Memory B cell (primary cell): Measurements from ENCODE around the gene WDR74.
A peak's percentile ranks its signal among the peaks of the same experiment; 100 is the strongest.
"Not testable (repeated sequence)": the region's sequence is repeated elsewhere in the genome, so short reads cannot be mapped to it uniquely, and the experiment has no call there.

Experiments used
- ATAC-seq: fragments of 150-1000 bp; cut with Tn5 transposase; 2 replicates; pipeline ENCODE4 v1.10.0; 2021; ENCODE audit warnings: low read depth, mild to moderate bottlenecking, moderate library complexity
- DNase-seq, 2 donors: peaks; one replicate each; pipeline ENCODE4 v3.0.0; 2022; ENCODE audit warnings: low spot score in 2 of 2
- H3K27ac Mint-ChIP-seq: one replicate; pipeline ENCODE4 v1.8.0; 2022; ENCODE audit warnings: mild to moderate bottlenecking, moderate library complexity, mixed read lengths
- H3K27me3 Mint-ChIP-seq: one replicate; pipeline ENCODE4 v1.8.0; 2022; ENCODE audit warnings: mixed read lengths
- H3K36me3 Mint-ChIP-seq: one replicate; pipeline ENCODE4 v1.8.0; 2022; ENCODE audit warnings: mild to moderate bottlenecking, mixed read lengths
- H3K4me1 Mint-ChIP-seq: one replicate; pipeline ENCODE4 v1.8.0; 2022; ENCODE audit warnings: mixed read lengths
- H3K4me3 Mint-ChIP-seq: one replicate; pipeline ENCODE4 v1.8.0; 2022; ENCODE audit warnings: mild to moderate bottlenecking, moderate library complexity, mixed read lengths
- H3K9me3 Mint-ChIP-seq: one replicate; pipeline ENCODE4 v1.8.0; 2022; ENCODE audit warnings: mixed read lengths

WDR74 gene

DNA sequence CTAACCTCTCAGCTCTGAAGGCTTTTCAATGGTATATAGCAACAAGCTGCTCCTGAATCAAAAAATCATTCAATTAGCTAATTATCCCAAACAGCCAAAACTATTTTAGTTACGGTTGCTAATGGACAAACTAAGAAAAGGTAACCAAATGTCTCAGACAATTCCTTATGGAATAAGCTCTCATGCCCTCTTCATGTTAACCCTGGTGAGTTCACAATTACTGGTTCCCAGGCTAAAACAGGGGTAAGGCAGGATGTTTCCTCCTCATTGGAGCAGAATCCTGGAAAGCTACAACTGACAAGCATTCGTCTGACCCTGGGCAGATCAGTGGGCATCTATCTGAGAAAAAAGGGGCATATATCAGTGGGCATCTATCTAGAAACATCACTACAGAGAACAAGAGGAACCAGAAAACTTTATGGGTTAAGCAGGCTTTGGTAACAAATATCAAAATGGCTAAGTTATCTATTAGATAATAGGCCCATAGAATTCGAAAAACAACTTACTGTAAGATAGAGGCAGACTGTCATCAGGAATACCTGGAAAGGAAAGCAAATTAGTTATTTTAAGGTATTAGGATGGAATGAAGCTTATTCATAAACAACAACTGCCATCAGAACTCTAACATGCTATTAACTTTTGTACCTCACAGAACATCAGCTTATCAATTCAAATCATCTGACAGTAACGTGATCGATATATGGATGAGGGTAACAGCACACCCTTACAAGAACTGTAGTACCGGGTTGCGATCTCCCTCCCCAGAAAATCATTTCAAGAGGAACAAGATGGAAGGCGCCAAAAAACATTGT lies 14.8 kb upstream of the WDR74 start:
- peaks cover 45% of the 10 kb centered on the region for H3K4me1 Mint-ChIP-seq
- peak overlapping the region; percentile 99 for H3K4me3 Mint-ChIP-seq
- no peak for DNase-seq
- H3K27ac Mint-ChIP-seq: peak overlapping the region; percentile 97
- no peaks in the 10 kb centered on the region for H3K9me3 Mint-ChIP-seq
- H3K36me3 Mint-ChIP-seq: peaks cover 23% of the 10 kb centered on the region
- H3K27me3 Mint-ChIP-seq: no peaks in the 10 kb centered on the region
- ATAC-seq: no peak

DNA sequence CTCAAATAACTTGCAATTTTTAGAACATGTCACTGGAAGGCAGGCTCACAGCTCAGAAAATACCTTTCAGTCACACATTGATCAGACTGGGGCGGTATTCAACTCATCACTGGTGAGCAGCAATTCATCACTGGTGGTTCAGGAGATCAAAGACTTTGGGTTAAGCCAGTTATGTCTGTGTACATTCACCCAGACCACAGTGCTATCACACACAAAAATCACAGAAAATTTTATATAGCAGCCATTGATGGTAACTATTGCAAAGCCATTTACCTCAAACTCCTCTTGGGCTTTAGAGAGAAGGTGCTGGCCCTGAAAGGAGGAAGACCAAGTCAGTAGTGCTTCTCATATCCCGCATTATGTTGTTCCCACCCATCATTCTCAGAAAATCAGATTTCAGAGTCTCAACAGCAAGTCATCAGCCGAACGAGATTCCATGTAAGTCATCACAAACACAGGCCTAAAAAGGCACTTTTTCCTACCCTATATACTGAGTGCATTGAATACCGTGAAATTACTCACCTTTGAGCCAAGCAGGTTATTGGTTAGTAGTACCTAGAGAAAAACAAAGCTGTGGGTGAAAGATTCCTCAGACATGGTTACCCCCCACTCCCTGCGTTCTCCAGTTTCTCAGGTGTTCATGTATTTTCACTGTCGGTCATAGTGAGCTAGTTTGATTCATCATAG lies 14.0 kb upstream of the WDR74 start:
- Mint-ChIP-seq H3K36me3 (peaks cover 23% of the 10 kb centered on the region), H3K4me1 (peaks cover 45% of the 10 kb centered on the region), H3K27me3 (no peaks in the 10 kb centered on the region)

DNA sequence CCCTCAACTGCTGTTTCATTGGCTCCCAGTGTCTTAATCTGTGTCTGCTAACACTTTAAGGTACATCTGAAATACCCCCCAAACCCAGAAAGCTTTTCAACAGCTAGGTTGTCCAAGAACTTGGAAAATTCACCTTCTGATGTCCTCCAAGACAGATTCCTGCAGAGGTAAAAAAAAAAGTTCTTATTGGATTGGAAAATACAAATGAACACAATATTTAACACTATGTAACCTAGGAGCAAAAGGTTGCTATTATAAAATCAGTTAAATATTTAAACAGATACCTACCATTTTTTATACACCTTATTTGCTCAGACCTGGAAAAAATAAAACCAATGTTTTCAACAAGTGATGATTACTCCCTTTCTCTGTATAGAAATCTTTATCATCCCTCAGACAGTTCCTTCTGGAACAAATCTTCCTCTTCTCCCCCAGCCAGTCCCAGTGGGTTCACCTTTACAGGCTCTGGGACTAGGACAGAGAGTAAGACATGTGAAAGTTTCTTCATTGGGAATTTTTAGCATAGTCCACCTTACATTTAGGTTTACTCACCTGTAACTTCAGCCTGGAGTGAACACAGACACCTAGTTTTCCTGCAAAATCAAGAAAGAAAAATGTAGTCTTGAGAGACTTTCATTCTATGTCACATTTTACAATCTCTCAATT lies 13.3 kb upstream of the WDR74 start:
- H3K36me3 Mint-ChIP-seq: peaks cover 23% of the 10 kb centered on the region
- no peaks in the 10 kb centered on the region for H3K27me3 Mint-ChIP-seq
- DNase-seq (no peak), ATAC-seq (no peak)
- H3K4me1 Mint-ChIP-seq: peaks cover 44% of the 10 kb centered on the region
- peak overlapping the region; percentile 24 for H3K4me3 Mint-ChIP-seq
- H3K27ac Mint-ChIP-seq: peak overlapping the region; percentile 97
- H3K9me3 Mint-ChIP-seq: no peaks in the 10 kb centered on the region

More for the DNA sequence above, 14.0 kb upstream of the WDR74 start:
- Mint-ChIP-seq H3K27ac (peak overlapping the region; percentile 97), H3K4me3 (peak overlapping the region; percentile 99), H3K9me3 (no peaks in the 10 kb centered on the region)
- DNase-seq (no peak), ATAC-seq (no peak)

DNA sequence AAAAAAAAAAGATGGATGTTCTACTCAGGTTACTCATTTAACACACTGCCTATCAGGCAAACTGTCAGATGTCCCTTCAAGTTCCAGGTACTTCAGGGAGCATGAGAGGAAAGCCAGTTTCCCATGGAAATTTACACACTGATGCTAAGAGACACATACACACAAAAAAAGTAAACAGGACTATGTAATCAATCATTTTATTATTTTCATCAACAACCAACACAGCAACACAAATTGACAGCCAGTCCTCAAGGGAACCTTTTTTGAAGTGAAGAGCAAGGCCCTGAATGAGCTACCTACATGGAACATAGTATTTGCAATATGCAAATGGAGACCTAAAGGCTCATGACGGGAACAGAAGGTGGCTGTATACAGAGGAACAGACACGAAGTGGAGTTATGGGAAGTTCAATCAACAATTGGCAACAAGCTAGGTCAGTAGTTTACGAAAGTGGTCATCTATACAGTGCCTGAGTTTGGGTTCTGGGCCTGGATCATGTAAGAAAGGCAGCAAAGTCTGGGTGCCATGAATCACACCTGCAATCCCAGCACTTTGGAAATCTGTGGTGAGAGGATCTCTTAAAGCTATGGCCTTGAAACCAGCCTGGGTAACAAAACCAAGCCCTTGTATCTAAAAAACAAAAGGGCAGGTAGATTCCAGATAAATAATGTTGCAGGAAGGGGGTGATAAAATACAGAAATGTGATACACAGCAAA lies 12.6 kb upstream of the WDR74 start:
- Mint-ChIP-seq H3K4me1 (peaks cover 39% of the 10 kb centered on the region), H3K9me3 (no peaks in the 10 kb centered on the region), H3K4me3 (peak overlapping the region; percentile 2), H3K27me3 (no peaks in the 10 kb centered on the region), H3K36me3 (peaks cover 23% of the 10 kb centered on the region), H3K27ac (peak overlapping the region; percentile 97)
- ATAC-seq: no peak
- DNase-seq: no peak

DNA sequence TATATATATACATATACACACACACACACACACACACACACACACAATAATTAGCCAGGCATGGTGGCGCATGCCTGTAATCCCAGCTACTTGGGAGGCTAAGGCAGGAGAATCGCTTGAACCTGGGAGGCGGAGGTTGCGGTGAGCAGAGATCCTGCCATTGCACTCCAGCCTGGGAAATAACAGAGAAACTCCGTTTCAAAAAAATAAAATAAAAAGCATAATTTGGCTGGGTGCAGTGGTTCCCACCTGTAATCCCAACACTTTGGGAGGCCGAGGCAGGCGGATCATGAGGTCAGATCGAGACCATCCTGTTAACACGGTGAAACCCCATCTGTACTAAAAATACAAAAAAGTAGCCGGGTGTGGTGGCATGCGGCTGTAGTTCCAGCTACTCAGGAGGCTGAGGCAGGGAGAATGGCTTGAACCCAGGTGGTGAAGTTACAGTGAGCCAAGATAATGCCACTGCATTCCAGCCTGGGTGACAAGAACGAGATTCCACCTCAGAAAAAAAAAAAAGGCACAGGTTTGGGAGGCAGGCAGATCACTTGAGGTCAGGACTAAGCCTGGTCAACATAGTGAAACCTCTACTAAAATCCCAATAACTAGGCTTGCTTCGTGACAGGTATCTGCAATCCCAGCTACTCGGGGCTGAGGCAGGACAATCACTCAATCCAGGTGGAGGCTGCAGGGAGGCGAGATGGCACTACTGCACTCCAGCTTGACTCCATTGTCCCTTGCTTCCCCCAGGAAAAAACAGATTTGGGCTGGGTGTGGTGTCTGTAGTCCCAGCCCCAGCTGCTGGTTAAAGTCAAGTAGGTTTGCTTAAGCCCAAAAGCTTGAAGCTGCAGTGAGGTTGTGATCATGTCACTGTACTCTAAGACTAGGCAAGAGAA lies 11.8 kb upstream of the WDR74 start:
- no peaks in the 10 kb centered on the region for H3K27me3 Mint-ChIP-seq
- H3K4me1 Mint-ChIP-seq: peaks cover 36% of the 10 kb centered on the region
- no peak for ATAC-seq
- H3K27ac Mint-ChIP-seq: peak overlapping the region; percentile 97
- peak overlapping the region; percentile 2 for H3K4me3 Mint-ChIP-seq
- DNase-seq: no peak
- H3K36me3 Mint-ChIP-seq: peaks cover 23% of the 10 kb centered on the region
- no peaks in the 10 kb centered on the region for H3K9me3 Mint-ChIP-seq

DNA sequence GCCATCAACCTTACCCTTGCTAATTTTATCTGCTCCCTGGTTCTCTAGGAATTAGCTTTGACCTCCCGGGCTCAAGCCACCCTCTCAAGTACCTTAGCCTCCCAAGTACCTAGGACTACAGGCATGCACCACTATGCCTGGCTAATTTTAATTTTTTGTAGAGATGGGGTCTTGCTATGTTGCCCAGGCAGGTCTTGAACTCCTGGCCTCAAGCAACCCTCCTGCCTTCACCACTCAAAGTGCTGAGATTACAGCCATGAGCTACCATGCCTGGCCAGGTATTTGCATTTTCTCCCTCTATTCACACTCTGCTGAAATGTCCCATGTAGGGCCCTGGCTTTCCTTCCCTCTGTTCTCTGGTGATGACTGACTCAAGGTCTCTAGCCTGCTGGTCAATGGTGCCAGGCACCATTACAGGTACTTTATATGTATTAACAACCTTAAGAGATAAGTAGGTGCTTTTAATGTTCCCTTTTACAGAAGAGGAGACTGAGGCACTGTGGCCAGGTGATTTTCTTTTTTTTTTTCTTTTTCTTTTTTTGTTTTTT lies 8.5 kb upstream of the WDR74 start:
- H3K27me3 Mint-ChIP-seq: no peaks in the 10 kb centered on the region

DNA sequence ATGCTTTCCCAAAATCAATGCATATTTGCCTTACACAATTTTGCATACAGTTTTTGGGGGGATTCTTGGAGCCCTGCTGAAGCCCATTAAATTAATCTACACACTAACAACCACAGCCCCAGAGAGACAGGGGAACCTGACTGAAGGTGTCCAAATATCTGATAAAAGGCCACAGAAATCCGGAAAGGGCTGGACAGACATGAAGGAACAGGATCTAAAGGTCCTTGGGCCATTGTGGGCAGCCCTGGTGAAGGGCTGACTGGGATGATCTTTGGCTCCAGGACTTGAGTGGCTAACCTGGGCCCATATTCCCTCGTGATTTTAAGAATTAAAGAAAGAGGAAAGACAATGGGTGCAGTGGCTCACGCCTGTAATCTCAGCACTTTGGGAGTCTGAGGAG lies 6.8 kb upstream of the WDR74 start:
- Mint-ChIP-seq H3K9me3 (no peaks in the 10 kb centered on the region), H3K4me1 (peaks cover 4% of the 10 kb centered on the region), H3K4me3 (no peak overlapping the region), H3K27me3 (no peaks in the 10 kb centered on the region), H3K27ac (no peak overlapping the region), H3K36me3 (no peaks in the 10 kb centered on the region)
- ATAC-seq (no peak), DNase-seq (no peak)

More for the DNA sequence above, 8.5 kb upstream of the WDR74 start:
- Mint-ChIP-seq H3K27ac (no peak overlapping the region), H3K4me1 (peaks cover 14% of the 10 kb centered on the region), H3K9me3 (no peaks in the 10 kb centered on the region), H3K36me3 (peaks cover 8% of the 10 kb centered on the region), H3K4me3 (no peak overlapping the region)
- ATAC-seq: no peak
- no peak for DNase-seq

DNA sequence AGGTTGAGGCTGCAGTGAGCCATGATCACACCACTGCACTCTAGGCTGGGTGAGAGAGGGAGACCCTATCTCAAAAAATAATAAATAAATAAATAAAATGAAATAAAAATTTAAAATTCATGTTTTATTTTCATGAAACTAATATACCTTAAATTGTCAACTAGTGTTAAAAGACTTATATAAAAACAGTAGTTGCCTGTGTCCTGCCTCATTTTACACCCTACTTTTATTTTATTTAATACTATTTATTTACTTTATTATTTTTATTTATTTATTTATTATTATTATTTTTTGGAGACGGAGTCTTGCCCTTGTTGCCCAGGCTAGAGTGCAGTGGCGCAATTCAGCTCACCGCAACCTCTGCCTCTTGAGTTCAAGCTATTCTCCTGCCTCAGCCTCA lies 4.8 kb upstream of the WDR74 start:
- DNase-seq (no peak), ATAC-seq (no peak)
- H3K4me1 Mint-ChIP-seq: peaks cover 8% of the 10 kb centered on the region
- peaks cover 3% of the 10 kb centered on the region for H3K36me3 Mint-ChIP-seq
- no peak overlapping the region for H3K27ac Mint-ChIP-seq
- no peak overlapping the region for H3K4me3 Mint-ChIP-seq
- H3K9me3 Mint-ChIP-seq: no peaks in the 10 kb centered on the region
- no peaks in the 10 kb centered on the region for H3K27me3 Mint-ChIP-seq

DNA sequence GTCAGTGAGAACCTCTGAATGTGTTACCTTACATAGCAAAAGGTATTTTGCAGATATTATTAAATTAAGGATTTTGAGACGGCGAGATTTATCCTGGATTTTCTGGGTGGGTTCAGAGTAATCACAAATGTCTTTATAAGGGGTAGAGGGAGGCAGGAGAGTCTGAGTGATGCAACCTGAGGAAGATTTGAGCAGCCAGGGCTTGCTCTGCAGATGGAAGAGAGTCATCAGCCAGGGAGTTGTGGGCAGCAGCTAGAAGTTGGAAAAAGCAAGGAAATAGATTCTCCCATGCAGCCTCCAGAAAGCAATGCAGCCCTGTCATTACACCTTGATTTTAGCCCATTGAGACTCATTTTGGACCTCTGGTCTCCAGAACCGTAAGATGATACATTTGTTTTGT lies 4.1 kb upstream of the WDR74 start:
- DNase-seq (no peak), ATAC-seq (no peak)
- H3K9me3 Mint-ChIP-seq: no peaks in the 10 kb centered on the region
- H3K4me1 Mint-ChIP-seq: peaks cover 8% of the 10 kb centered on the region
- H3K36me3 Mint-ChIP-seq: peaks cover 3% of the 10 kb centered on the region
- no peak overlapping the region for H3K4me3 Mint-ChIP-seq
- H3K27me3 Mint-ChIP-seq: no peaks in the 10 kb centered on the region
- no peak overlapping the region for H3K27ac Mint-ChIP-seq

DNA sequence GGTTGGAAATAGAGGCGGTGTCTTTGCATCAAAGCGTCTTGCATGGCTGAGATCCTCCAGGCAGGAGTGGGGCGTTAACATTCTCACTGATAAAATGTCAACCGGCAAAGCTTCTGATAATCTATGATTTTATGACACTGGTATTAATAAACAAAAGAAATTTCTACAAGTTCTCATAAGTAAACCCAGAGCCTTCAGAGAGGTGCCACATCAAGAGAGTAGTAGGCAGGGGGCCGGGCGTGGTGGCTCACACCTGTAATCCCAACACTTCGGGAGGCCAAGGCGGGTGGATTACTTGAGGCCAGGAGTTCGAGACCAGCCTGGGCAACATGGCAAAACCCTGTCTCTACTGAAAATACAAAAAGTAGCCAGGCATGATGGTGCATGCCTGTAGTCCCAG lies 3.5 kb upstream of the WDR74 start:
- DNase-seq, ATAC-seq, H3K27ac Mint-ChIP-seq, H3K27me3 Mint-ChIP-seq, H3K4me3 Mint-ChIP-seq, H3K36me3 Mint-ChIP-seq, H3K9me3 Mint-ChIP-seq, H3K4me1 Mint-ChIP-seq: not testable (repeated sequence)

DNA sequence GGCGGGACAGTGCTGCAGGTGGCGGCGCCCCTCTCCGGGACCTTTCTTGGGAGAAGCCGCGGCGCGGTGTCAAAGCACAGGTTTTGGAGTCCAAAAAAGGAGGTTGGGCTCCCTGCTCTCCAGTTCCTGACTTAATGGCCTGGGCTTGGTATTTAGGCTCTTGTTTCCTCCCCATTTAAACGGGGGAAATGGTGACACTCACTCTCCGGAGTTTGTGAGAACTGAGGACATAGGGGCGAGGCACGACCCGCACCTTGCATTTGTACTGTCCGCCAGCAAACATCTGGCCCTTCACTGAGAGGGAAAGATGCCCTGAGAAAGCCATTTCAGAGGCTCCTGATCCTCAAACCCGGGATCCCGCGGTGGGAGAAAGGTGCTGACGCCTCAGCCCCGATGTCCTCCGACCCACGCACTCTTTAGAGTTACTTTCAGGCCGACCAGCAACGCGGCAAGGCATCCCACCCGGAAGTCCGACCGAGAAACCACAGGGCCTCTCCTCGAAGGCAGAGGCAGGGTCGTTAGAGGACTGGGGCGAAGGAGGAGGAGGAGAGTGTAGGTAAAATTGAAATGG lies 2.9 kb upstream of the WDR74 start:
- H3K27me3 Mint-ChIP-seq: no peaks in the 10 kb centered on the region
- no peak overlapping the region for H3K27ac Mint-ChIP-seq
- peaks cover 12% of the 10 kb centered on the region for H3K4me1 Mint-ChIP-seq
- no peaks in the 10 kb centered on the region for H3K9me3 Mint-ChIP-seq
- DNase-seq: peak in 1 of 2 donors; percentile 77
- no peak for ATAC-seq
- H3K4me3 Mint-ChIP-seq: no peak overlapping the region
- peaks cover 7% of the 10 kb centered on the region for H3K36me3 Mint-ChIP-seq

DNA sequence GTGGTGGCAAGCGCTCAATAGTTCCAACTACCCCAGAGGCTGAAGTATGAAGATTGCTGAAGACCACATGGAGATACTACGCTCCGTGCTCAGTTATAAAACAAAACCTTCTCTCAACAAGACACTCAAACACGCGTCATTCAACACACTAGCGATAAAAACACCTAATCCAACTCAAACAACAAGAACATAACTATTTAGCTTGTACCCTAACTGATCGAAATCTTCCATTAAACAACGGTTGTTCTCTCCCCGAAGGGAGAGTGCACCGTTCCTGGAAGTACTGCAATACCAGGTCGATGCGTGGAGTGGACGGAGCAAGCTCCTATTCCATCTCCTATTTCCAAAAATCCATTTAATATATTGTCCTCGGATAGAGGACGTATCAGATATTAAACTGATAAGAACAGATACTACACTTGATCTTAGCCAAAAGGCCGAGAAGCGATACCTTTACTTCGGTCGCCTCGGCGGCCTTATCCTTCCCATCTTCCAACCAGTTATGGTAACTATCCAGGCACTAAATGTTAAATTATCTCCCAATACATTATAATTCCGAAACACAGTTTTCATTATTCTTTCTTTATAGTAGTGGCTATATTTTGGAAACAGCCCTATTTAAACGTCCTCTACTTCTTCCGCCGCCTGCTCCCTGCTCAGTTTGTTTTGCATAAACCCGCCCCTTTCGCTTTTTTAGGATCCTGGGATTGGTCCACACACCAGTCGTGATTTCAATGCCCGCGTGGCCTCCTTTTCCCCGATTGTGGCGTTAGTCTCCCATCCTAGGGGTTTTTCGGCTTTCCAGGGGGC lies 2.2 kb upstream of the WDR74 start:
- DNase-seq (peak; percentile 90 to 93), ATAC-seq (peak; percentile 54)
- no peaks in the 10 kb centered on the region for H3K9me3 Mint-ChIP-seq
- peaks cover 13% of the 10 kb centered on the region for H3K4me1 Mint-ChIP-seq
- H3K27me3 Mint-ChIP-seq: no peaks in the 10 kb centered on the region
- peaks cover 8% of the 10 kb centered on the region for H3K36me3 Mint-ChIP-seq
- no peak overlapping the region for H3K4me3 Mint-ChIP-seq
- no peak overlapping the region for H3K27ac Mint-ChIP-seq
